ENCODE results near the gene WDR45B.

The WDR45B gene

DNA sequence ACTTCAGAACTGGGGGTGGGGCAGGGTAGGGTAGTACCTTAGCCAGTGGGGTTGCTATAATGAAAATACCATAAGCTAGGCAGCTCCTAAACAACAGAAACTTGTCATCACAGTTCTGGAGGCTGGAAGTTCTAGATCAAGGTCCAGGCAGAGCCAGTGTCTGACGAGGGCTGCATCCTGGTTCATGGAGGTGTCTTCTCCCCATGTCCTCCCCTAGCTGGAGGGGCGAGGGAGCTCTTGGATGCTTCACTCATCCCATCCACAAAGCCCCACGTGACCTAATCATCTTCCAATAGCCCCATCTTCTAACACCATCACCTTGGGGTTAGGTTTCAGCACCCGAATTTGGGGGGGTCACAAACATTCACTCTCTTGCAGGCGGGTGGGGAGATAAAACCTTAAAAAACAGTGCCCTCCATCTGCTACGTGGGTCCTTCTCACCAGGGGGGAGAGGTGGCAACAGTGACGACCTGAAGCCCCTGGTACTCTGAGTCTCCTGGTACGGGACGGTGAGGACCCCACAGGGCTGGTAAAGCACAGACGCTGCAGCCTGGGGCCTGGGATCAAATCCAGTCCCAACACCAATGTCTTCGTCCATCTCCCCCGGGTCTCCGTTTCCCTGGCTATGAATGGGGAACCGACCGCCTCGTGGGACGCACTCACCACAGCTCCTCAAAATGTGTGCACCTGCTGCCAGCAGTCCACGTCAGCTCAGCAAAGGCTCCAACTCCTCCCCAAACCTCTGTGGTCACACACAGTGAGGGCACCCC is 27.4 kb upstream of the WDR45B start:
- Histone ChIP-seq H4K20me1 (ENCODE audit: insufficient read depth) (no peaks in the 10 kb centered on the region), H3K4me1 (ENCODE audit: low read depth, poor library complexity, severe bottlenecking) (no peaks in the 10 kb centered on the region), H3K36me3 (ENCODE audit: insufficient read depth) (no peaks in the 10 kb centered on the region), H3K9ac (no peak overlapping the region), H3K4me3 (IDR thresholded peaks at IDR 0.05; ENCODE audit: insufficient read depth, low read depth, low read length) (no peak overlapping the region), H2AFZ (ENCODE audit: low read depth) (no peak overlapping the region), H3K79me2 (ENCODE audit: insufficient read depth, low read depth) (no peaks in the 10 kb centered on the region), H3K27ac (no peak overlapping the region), H3K4me2 (no peak overlapping the region), H3K27me3 (ENCODE audit: insufficient read depth, low read depth) (no peaks in the 10 kb centered on the region)
- TF ChIP-seq, protein P1, sequence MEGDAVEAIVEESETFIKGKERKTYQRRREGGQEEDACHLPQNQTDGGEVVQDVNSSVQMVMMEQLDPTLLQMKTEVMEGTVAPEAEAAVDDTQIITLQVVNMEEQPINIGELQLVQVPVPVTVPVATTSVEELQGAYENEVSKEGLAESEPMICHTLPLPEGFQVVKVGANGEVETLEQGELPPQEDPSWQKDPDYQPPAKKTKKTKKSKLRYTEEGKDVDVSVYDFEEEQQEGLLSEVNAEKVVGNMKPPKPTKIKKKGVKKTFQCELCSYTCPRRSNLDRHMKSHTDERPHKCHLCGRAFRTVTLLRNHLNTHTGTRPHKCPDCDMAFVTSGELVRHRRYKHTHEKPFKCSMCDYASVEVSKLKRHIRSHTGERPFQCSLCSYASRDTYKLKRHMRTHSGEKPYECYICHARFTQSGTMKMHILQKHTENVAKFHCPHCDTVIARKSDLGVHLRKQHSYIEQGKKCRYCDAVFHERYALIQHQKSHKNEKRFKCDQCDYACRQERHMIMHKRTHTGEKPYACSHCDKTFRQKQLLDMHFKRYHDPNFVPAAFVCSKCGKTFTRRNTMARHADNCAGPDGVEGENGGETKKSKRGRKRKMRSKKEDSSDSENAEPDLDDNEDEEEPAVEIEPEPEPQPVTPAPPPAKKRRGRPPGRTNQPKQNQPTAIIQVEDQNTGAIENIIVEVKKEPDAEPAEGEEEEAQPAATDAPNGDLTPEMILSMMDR (conservative IDR thresholded peaks at IDR 0.05; ENCODE audit: low read depth, low read length) = no peak

DNA sequence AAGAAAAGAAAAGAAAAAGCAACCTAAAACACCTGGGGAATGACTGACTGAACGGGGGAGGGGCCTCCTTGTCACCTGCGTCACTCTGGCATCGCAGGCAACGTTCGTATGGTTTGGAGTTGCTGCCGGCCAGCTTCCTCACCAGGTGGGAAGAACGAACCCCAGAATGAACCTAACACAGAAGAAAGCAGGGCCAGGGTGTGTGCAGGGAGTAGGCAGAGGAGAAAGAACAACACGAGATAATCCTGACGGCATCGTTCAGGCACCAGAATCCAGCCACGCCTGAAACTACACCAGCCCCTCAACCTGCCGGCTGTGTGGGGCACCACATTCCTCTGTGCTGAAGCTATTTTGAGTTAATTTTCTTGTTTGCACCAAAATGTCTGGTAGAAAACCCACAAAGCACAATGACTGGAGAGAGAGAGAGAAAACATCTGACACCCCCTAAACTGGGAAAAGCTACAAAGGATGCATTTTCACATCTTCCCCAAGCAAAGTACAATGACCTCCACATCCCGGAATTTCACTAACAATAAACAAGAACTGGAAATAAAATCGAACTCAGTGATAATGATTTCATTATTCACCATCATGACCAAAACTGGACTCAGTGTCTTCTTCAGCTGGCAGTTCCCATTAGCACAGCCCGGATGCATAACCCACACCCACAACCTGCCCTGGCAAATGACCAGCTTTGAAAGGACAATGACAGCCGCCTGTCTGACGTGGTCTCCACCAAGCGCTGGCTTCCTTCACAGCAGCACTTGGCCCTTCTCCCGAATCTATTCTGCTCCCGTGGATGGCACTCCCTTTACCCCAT is 26.6 kb upstream of the WDR45B start:
- H3K4me2 ChIP-seq = no peak overlapping the region
- H2AFZ ChIP-seq (ENCODE audit: low read depth) = no peak overlapping the region
- no peaks in the 10 kb centered on the region for H4K20me1 ChIP-seq (ENCODE audit: insufficient read depth)
- H3K4me1 ChIP-seq (ENCODE audit: low read depth, poor library complexity, severe bottlenecking) = no peaks in the 10 kb centered on the region
- H3K27me3 ChIP-seq (ENCODE audit: insufficient read depth, low read depth) = no peaks in the 10 kb centered on the region
- H3K4me3 ChIP-seq (IDR thresholded peaks at IDR 0.05; ENCODE audit: insufficient read depth, low read depth, low read length) = no peak overlapping the region
- TF ChIP-seq, protein P1 (conservative IDR thresholded peaks at IDR 0.05; ENCODE audit: low read depth, low read length) = no peak
- H3K79me2 ChIP-seq (ENCODE audit: insufficient read depth, low read depth) = no peaks in the 10 kb centered on the region
- no peak overlapping the region for H3K9ac ChIP-seq
- H3K27ac ChIP-seq = no peak overlapping the region
- H3K36me3 ChIP-seq (ENCODE audit: insufficient read depth) = no peaks in the 10 kb centered on the region

DNA sequence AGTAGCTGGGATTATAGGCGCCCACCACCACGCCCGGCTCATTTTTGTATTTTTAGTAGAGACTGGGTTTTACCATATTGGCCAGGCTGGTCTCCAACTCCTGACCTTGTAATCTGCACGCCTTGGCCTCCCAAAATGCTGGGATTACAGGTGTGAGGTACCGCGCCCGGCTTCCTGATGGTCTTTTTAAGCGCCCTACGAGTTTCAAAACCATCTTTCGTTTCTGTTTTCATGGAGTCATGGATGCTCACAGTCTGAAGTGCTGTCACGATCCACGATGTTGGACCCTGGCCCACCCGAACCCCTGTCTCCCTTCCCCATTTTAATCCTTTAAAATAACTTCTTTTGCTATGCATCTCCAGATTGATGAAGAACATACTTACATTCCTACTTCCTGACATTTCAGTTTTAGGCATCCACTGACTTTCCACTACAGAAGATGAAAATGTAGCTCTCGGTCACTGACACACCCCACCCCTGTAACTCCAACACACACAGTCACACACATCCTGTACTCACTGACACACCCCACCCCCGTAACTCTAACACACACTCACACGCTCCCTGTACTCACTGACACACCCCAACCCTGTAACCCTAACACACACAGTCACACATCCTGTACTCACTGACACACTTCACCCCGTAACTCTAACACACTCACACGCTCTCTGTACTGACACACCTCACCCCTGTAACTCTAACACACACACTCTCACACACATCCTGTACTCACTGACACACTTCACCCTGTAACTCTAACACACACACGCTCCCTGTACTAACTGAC is 22.6 kb upstream of the WDR45B start:
- Histone ChIP-seq H4K20me1 (ENCODE audit: insufficient read depth) (no peaks in the 10 kb centered on the region), H3K9ac (no peak overlapping the region), H3K27ac (no peak overlapping the region), H3K4me2 (no peak overlapping the region), H3K27me3 (ENCODE audit: insufficient read depth, low read depth) (no peaks in the 10 kb centered on the region), H2AFZ (ENCODE audit: low read depth) (no peak overlapping the region), H3K79me2 (ENCODE audit: insufficient read depth, low read depth) (no peaks in the 10 kb centered on the region), H3K4me1 (ENCODE audit: low read depth, poor library complexity, severe bottlenecking) (no peaks in the 10 kb centered on the region), H3K4me3 (IDR thresholded peaks at IDR 0.05; ENCODE audit: insufficient read depth, low read depth, low read length) (no peak overlapping the region), H3K36me3 (ENCODE audit: insufficient read depth) (no peaks in the 10 kb centered on the region)
- TF ChIP-seq, protein P1 (conservative IDR thresholded peaks at IDR 0.05; ENCODE audit: low read depth, low read length) = no peak

DNA sequence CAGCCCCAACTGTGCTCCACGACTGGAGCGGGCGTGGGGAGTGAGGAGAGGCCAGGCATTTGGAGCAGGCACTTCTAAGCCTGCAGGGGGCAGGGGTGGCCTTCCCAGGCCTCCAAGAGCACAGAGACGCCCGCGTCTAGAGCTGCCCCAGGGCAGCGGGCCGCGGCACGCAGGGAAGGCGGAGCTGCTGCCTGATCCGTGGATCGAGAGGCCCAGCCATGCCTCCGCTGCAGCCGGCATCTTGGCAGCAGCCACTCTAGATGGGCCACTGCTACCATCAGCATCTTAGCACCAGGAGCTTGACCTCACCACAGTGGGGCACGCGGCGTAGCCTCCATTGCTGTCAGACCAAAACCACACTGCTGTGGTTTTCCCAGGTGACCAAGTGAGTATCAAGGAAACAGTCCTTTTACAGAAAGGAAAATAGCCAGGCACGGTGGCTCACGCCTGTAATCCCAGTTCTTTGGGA is 20.4 kb upstream of the WDR45B start:
- no peak overlapping the region for H3K4me3 ChIP-seq (IDR thresholded peaks at IDR 0.05; ENCODE audit: insufficient read depth, low read depth, low read length)
- H3K36me3 ChIP-seq (ENCODE audit: insufficient read depth) = no peaks in the 10 kb centered on the region
- no peak overlapping the region for H3K4me2 ChIP-seq
- H2AFZ ChIP-seq (ENCODE audit: low read depth) = no peak overlapping the region
- H4K20me1 ChIP-seq (ENCODE audit: insufficient read depth) = no peaks in the 10 kb centered on the region
- TF ChIP-seq, protein P1 (conservative IDR thresholded peaks at IDR 0.05; ENCODE audit: low read depth, low read length) = no peak
- H3K27me3 ChIP-seq (ENCODE audit: insufficient read depth, low read depth) = no peaks in the 10 kb centered on the region
- no peaks in the 10 kb centered on the region for H3K4me1 ChIP-seq (ENCODE audit: low read depth, poor library complexity, severe bottlenecking)
- no peaks in the 10 kb centered on the region for H3K79me2 ChIP-seq (ENCODE audit: insufficient read depth, low read depth)
- no peak overlapping the region for H3K27ac ChIP-seq
- H3K9ac ChIP-seq = no peak overlapping the region
